Mesothelial cell of epicardium (in vitro differentiated cells): ENCODE data around the gene FGFBP2. TPM values are rescaled to one million over a fixed set of nuclear protein-coding genes. Genes with fewer than 3 reads are reported as not detected.
A peak's percentile ranks its signal among the peaks of the same experiment; 100 is the strongest.

Experiments used
- DNase-seq, 2 experiments: peaks; one replicate each; pipeline ENCODE4 v3.0.0; 2021; ENCODE audit warnings: low spot score in 2 of 2; ENCODE audit not compliant: unreplicated experiment in 2 of 2
- H3K27ac Mint-ChIP-seq: 2 replicates; pipeline ENCODE4 v1.8.0; 2021; ENCODE audit warnings: mixed read lengths
- H3K27me3 Mint-ChIP-seq: 2 replicates; pipeline ENCODE4 v1.8.0; 2021; ENCODE audit warnings: low read depth, mixed read lengths
- H3K36me3 Mint-ChIP-seq: 2 replicates; pipeline ENCODE4 v1.8.0; 2021; ENCODE audit warnings: mixed read lengths
- H3K4me1 Mint-ChIP-seq: 2 replicates; pipeline ENCODE4 v1.8.0; 2021; ENCODE audit warnings: mixed read lengths
- H3K4me3 Mint-ChIP-seq: 2 replicates; pipeline ENCODE4 v1.8.0; 2021; ENCODE audit warnings: mild to moderate bottlenecking, moderate library complexity, mixed read lengths
- H3K9me3 Mint-ChIP-seq: 2 replicates; pipeline ENCODE4 v1.8.0; 2021; ENCODE audit warnings: mixed read lengths
- total RNA-seq: library from RNA; stranded (reverse); gene quantifications from 3 replicates; pipeline ENCODE4 v1.2.1, GENCODE V29; 2021
- TF ChIP-seq, protein P1 (sequence below): fragments of 200-600 bp; sonication (generic); IDR thresholded peaks from one replicate; pipeline ENCODE4 v1.5.0; 2021; ENCODE audit warnings: antibody characterized with exemption; ENCODE audit not compliant: unreplicated experiment

FGFBP2 gene
- total RNA-seq, 1 donor from 2014 or later = not detected

DNA sequence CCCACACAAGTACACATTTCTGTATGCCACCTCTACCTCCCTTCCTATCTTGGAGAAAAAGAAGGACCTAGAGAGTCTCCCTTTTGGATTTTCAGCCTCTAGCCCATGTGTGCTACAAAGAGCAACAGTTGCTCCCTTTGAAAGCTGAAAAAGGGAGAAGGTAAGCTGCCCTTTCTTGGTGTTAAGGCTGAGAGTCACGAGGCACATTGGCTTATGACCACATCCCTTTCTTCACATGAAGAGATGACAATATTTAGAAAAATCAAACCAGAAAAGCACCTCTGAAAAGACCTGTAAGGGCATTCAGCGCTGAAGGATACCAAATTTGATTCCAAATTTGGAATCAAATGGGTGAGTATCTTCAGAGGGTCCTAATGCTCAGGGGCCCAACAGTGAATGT is 18.1 kb downstream of the FGFBP2 start:
- H3K4me1 Mint-ChIP-seq = no peaks in the 10 kb centered on the region
- no peak overlapping the region for H3K27ac Mint-ChIP-seq
- H3K9me3 Mint-ChIP-seq = no peaks in the 10 kb centered on the region
- H3K27me3 Mint-ChIP-seq = no peaks in the 10 kb centered on the region
- no peak overlapping the region for H3K4me3 Mint-ChIP-seq
- DNase-seq = no peak
- TF ChIP-seq, protein P1, sequence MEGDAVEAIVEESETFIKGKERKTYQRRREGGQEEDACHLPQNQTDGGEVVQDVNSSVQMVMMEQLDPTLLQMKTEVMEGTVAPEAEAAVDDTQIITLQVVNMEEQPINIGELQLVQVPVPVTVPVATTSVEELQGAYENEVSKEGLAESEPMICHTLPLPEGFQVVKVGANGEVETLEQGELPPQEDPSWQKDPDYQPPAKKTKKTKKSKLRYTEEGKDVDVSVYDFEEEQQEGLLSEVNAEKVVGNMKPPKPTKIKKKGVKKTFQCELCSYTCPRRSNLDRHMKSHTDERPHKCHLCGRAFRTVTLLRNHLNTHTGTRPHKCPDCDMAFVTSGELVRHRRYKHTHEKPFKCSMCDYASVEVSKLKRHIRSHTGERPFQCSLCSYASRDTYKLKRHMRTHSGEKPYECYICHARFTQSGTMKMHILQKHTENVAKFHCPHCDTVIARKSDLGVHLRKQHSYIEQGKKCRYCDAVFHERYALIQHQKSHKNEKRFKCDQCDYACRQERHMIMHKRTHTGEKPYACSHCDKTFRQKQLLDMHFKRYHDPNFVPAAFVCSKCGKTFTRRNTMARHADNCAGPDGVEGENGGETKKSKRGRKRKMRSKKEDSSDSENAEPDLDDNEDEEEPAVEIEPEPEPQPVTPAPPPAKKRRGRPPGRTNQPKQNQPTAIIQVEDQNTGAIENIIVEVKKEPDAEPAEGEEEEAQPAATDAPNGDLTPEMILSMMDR = no peak
- no peaks in the 10 kb centered on the region for H3K36me3 Mint-ChIP-seq

DNA sequence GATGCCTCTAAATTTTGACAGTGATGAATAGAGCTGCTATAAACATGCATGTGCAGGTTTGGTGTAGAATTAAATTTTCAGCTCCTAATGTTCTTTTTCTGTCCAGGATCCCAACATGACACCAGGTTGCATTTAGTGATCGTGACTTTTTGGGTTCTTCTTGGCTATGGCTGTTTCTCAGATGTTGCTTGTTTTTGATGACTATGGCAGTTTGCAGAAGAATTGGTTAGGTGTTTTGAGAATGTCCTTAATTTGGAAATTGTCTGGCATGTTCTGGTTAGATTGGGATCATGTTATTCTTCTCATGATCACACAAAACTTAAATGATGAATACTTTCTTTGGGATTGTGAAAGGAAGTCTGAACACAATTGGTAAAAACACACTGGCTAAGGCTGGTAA is 20.7 kb downstream of the FGFBP2 start:
- no peaks in the 10 kb centered on the region for H3K9me3 Mint-ChIP-seq
- H3K4me1 Mint-ChIP-seq = peaks cover 13% of the 10 kb centered on the region
- no peaks in the 10 kb centered on the region for H3K36me3 Mint-ChIP-seq
- no peak overlapping the region for H3K27ac Mint-ChIP-seq
- no peaks in the 10 kb centered on the region for H3K27me3 Mint-ChIP-seq
- no peak for DNase-seq
- H3K4me3 Mint-ChIP-seq = no peak overlapping the region
- TF ChIP-seq, protein P1 = no peak

DNA sequence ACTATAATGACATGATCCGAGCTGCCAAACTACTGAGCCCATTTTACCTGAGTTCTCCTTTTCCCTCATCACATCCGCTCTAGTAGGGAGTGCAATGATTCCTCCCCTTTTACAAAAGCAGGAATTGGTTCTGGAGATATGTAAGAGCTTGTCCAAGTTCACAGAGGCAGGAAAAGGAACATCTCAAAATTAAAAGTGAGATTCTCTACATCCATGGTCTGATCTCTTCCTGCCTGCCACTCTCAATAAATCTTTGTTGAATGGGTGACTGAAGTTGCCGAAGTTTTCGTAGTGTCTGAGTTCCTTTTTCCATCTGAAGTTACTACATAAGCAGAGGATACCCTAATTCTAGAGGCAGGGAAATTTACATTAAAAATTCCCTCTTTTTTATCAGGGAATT is 24.3 kb downstream of the FGFBP2 start, which contains the start of gene FGFBP1:
Gene FGFBP1, minus strand, starts transcription at position 101 of the 400 bp plus-strand sequence. CDS start 2,108 bp downstream, outside the sequence.
- TF ChIP-seq, protein P1 = no peak
- no peaks in the 10 kb centered on the region for H3K27me3 Mint-ChIP-seq
- H3K4me1 Mint-ChIP-seq = peaks cover 18% of the 10 kb centered on the region
- H3K36me3 Mint-ChIP-seq = no peaks in the 10 kb centered on the region
- DNase-seq = no peak
- no peaks in the 10 kb centered on the region for H3K9me3 Mint-ChIP-seq
- no peak within 1 kb of the TSS for H3K4me3 Mint-ChIP-seq
- H3K27ac Mint-ChIP-seq = peak within 1 kb of the TSS; percentile 60

DNA sequence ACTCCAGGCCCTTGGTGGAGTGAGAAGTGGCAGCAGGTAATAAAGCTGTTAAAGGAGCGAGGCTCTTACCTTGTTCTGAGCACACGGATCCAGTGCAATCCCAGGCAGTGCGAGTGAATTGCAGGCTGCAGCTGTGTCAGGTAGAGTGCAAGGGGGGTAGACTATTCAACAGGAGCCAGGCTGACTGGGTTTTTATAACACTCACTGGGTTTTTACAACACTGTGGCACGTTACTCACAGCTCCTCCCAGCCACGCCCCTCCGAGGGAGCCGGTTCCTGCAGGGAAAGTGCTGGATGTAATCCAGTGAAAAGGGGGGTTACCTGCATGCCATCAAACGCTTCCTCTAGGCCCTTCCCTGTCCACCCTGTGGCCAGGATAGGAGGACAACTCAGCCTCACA is 24.8 kb downstream of the FGFBP2 start:
- Mint-ChIP-seq H3K27ac (peak overlapping the region; percentile 60), H3K4me1 (peaks cover 18% of the 10 kb centered on the region), H3K36me3 (no peaks in the 10 kb centered on the region), H3K27me3 (no peaks in the 10 kb centered on the region), H3K9me3 (no peaks in the 10 kb centered on the region), H3K4me3 (no peak overlapping the region)
- peak in 1 of 2 experiments; percentile 51 for DNase-seq
- TF ChIP-seq, protein P1 = no peak

DNA sequence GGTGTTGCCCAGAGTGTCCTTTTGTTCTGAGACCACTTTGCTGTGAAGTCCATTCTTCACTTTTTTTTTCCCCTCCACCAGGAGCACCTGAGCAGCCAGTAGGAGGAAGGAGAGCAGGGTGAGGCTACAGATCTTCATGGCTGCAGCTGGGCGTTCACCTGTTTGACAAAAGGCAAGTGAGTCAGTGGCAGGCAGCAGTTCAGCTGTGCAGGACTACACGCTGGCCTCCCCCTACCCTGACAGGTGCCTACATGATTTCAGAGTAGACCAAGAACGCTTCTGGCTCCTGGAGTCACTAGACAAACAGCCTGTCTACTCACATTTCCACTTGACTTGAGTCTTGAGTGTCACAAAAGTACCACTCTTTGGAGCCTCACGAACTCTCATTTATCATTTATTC is 26.5 kb downstream of the FGFBP2 start:
- no peak overlapping the region for H3K4me3 Mint-ChIP-seq
- H3K36me3 Mint-ChIP-seq = no peaks in the 10 kb centered on the region
- H3K27me3 Mint-ChIP-seq = peaks cover 3% of the 10 kb centered on the region
- TF ChIP-seq, protein P1 = no peak
- H3K27ac Mint-ChIP-seq = no peak overlapping the region
- H3K9me3 Mint-ChIP-seq = no peaks in the 10 kb centered on the region
- peaks cover 18% of the 10 kb centered on the region for H3K4me1 Mint-ChIP-seq
- DNase-seq = no peak
